ENCODE data around the gene DDX28.

DDX28 gene

GRCh38 chr16:67987460-67988160 is 35.4 kb downstream of the DDX28 start:
- H3K4me3 ChIP-seq (ENCODE audit: low read depth, low read length): no peak overlapping the region
- no peak for TF ChIP-seq CTCF (conservative IDR thresholded peaks at IDR 0.05; ENCODE audit: low read depth, low read length)
- DNase-seq (ENCODE audit: low read depth): peak; percentile 50

GRCh38 chr16:67986949-67987348 is 36.1 kb downstream of the DDX28 start:
- DNase-seq (ENCODE audit: low read depth): no peak
- no peak for TF ChIP-seq CTCF (conservative IDR thresholded peaks at IDR 0.05; ENCODE audit: low read depth, low read length)
- no peak overlapping the region for H3K4me3 ChIP-seq (ENCODE audit: low read depth, low read length)

- H3K4me3 ChIP-seq (ENCODE audit: low read depth, low read length): no peak overlapping the region
- no peak for DNase-seq (ENCODE audit: low read depth)
- no peak for TF ChIP-seq CTCF (conservative IDR thresholded peaks at IDR 0.05; ENCODE audit: low read depth, low read length)
Observed at GRCh38 chr16:67982011-67982696, 40.9 kb downstream of the DDX28 start.

GRCh38 chr16:67979955-67980678 is 42.9 kb downstream of the DDX28 start, which contains the start of gene DPEP3:
TSS of gene DPEP3 (minus strand) at chr16:67980499. CDS start at chr16:67980380, 119 bp downstream.
- TF ChIP-seq CTCF (conservative IDR thresholded peaks at IDR 0.05; ENCODE audit: low read depth, low read length): peak; percentile 46
- no peak for DNase-seq (ENCODE audit: low read depth)
- H3K4me3 ChIP-seq (ENCODE audit: low read depth, low read length): no peak within 1 kb of the TSS

- DNase-seq (ENCODE audit: low read depth): no peak
- H3K4me3 ChIP-seq (ENCODE audit: low read depth, low read length): no peak overlapping the region
- no peak for TF ChIP-seq CTCF (conservative IDR thresholded peaks at IDR 0.05; ENCODE audit: low read depth, low read length)
Observed at GRCh38 chr16:67977469-67978227, 45.4 kb downstream of the DDX28 start.

- H3K4me3 ChIP-seq (ENCODE audit: low read depth, low read length): no peak overlapping the region
- TF ChIP-seq CTCF (conservative IDR thresholded peaks at IDR 0.05; ENCODE audit: low read depth, low read length): no peak
- DNase-seq (ENCODE audit: low read depth): no peak
Observed at GRCh38 chr16:67977005-67977404, 46.0 kb downstream of the DDX28 start.
